ENCODE data around the gene TK1.
A peak's percentile ranks its signal among the peaks of the same experiment; 100 is the strongest.
"Not testable (repeated sequence)": the region's sequence is repeated elsewhere in the genome, so short reads cannot be mapped to it uniquely, and the experiment has no call there.

TK1 gene, protein sequence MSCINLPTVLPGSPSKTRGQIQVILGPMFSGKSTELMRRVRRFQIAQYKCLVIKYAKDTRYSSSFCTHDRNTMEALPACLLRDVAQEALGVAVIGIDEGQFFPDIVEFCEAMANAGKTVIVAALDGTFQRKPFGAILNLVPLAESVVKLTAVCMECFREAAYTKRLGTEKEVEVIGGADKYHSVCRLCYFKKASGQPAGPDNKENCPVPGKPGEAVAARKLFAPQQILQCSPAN

DNA sequence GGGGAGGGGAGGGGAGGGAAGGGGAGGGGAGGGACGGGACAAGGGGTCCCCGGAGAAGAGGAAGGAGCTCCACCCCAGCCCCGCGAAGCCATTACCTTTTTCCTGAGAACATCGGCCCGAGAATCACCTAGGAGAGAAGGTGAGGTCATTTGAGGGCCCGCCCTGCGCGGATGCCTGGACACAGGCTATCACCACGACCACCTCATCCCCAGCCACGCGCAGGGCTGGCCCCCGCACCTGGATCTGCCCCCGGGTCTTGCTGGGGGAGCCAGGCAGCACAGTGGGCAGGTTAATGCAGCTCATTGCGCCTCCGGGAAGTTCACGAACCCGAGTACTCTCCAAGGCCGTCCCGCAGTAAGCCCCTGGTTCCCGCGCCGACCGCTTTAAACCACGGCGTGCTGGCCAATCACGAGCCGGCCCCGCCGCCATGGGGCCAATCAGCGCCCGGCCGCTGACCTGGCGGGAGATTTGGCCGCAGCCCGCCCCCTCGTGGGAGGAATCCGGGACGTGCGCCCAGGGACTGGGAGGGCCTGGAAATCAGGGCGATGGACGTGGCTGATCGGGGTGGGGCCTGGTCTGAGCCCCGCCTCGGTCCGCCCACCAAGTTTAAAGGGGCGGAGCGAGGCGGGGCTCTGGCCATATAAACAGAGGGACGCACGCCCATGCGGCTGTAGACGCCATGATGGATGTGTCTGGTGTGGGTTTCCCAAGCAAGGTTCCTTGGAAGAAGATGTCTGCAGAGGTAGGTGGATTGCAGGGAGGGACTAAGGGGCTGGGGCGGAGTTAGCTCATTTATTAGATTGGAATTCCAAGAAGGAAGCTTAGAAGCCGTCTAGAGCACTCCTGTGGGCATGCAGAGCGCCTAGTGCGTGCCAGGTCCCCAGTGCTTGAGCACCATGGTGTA, at the start of gene TK1, which contains the start of gene AFMID:
TK1 (minus strand) TSS at position 361 of the 904 bp plus-strand sequence; CDS start at position 303, 58 bp downstream.
AFMID (plus strand) TSS at position 671 of the 904 bp plus-strand sequence; CDS start at position 680, 9 bp downstream.
- DNase-seq, result peak; percentile 94

DNA sequence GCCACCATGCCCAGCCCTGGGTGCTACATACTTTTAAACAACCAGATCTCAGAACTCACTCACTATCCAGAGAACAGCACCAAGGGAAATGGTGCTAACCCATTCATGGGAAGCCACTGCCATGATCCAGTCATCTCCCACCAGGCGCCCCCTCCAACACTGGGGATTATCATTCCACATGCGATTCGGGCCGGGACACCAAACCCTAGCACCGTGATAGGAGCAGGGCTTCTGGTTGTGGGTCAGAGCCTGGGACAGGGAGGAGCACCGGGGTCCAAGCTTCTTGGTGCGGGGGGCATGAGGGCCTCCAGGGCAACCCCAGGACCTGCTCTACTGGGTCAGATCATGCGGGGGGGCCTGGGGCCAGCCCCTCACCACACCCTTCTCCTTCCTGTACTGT, 49.0 kb upstream of the TK1 start:
- DNase-seq, result no peak

DNA sequence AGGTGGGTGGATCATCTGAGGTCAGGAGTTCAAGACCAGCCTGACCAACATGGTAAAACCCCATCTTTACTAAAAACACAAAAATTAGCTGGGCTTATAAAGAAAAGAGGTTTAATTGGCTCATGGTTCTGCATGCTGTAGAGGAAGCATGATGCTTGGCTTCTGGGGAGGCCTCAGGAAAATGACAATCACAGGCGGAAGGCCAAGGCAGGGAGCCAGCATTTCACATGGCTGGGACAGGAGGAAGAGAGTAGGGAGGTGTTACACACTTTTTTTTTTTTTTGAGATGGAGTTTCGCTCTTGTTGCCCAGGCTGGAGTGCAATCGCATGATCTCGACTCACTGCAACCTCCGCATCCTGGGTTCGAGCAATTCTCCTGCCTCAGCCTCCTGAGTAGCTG, 48.2 kb upstream of the TK1 start:
- not testable (repeated sequence) for DNase-seq

DNA sequence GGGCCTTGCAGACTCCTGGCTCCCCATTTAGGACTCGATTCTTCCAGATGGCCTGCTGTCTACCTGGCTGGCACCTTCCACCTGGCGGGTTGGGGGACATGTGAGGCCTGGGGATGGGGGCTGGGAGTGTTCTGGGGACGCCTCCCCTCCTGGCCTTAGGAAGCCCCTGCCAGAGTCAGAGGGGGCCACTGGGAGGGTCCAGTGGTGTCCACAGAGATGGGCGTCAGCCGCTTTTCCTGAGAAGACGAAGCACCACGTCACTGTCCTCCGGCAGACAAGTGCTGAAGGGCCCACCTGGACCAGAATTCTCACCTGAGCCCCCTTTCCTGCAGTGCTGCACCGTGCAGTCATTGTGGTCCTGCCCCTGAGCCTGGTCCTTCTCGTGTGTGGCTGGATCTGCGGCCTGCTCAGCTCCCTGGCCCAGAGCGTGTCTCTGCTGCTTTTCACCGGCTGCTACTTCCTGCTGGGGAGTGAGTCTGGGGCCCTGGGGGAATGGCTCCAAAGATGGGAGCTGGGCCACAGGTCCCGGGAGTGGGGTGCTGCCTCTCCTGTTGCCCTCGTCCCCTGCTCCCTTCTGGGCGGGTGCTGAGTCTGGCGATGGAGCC, 47.5 kb upstream of the TK1 start:
- DNase-seq, result no peak

DNA sequence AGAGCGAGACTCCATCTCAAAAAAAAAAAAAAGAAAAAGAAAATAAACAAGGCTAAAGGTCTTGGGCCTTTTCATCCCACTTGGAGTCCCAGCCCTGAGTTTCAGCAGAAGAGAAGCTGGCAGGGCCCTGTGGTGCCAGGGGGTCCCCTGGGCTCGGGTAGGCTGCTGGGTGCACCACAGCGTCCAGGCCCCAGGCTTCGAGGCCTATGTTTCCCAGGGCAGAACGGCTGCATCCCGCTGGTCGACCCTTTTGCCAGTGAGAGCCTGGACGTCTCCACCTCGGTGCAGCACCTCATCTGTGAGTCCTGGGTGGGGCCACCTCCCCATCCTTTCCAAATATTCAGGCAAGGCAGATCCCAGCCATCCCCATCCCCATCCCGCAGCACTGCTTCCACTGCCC, 46.8 kb upstream of the TK1 start:
- no peak for DNase-seq

DNA sequence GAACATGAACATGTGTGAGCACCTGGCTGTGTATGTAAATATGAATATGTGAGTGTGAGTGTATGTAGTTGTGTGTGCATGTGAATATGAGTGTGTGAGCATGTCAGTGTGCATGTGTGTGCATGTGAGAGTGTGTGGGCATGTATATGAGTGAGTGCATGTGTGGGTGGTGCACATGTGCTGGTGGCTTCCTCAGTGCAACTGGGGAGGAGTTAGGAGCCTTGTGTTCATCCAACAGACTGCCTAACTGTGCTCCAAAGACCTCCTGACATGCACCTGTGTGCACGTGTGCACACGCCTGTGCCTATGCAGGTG, 46.0 kb upstream of the TK1 start:
- DNase-seq, result no peak

DNA sequence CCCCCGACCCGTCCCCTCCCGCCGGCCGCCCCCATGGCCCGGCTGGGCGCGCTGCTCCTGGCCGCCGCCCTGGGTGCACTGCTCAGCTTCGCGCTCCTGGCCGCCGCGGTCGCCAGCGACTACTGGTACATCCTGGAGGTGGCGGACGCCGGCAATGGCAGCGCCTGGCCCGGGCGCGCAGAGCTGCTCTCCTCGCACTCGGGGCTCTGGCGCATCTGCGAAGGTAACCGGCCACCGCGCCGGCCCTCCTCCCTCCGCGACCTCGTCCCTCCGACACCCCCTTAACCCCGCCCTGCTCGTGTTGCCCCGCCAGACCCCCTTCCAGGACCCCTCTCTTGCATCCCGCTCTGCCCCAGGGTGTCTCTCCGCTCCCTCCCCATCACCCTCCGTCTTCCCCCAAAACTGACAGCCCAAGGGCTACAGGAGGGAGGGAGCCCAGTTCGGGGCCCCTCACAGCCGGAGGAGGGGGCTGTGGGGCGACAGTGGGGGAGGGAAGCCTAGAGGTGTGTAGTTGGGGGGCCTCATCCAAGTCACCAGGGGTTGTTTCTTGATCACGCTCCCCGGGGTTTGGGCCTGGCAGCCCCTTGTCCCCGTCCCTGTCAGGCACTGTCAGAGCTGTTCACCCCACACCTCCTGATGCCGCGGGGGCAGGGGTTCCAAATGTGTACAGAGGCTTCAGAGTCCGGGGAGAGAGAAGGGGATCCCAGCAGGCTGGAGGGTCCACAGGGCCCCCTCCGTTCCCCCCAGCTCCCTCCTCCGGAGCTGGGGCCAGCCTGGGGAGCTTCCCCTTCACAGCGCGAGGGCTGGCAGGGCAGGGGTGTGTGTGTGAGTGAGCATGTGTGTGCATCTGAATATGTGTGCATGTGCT, 45.4 kb upstream of the TK1 start:
- no peak for DNase-seq

DNA sequence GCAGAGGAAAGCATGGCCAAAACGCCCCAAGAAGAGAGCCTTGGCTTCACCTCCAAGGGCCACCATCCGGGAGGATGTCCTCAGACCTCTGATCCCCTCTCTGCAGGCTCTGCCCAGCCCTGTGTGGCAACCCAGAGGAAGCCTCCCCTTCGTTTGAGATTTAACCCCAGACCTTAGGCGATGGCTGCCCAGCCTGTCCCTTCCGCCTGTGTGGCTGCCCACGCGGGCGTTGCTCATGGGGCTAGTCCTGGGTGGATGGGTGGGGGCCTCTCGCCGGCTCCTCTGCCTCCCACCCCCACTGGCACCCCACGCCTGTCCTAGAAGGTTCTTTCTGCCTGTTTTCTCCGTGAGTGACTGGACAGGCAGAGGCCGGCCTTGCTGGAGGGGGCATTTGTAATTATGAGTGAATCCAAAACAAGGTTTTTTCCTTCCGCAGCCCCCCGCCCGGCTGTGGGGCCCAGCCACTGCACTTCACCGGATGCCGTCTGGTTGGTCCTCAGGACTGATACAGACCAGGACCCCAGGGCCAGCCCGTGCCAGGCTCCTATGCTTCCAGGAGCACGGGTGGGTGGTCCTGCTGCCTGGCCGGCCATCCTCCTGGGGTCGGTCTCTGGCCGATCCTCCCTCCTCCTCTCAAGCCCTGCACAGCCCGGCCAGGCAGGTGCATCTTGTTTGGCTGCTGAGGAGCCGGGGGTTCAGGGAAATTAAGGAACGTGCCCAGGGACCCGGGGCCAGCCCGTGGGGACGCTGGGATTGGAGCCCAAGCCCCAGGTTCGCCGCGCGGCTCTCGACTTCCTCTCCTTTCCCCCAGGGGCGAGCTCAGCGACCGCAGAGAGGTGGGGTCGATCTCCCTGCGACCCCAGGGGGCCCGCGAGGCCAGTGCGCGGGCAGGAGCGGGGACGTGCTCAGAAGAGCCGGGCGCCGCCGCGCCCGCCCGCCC, 44.4 kb upstream of the TK1 start, which contains the start of gene TMEM235:
TMEM235 (plus strand) TSS at position 636 of the 940 bp plus-strand sequence. CDS start 393 bp downstream, outside the sequence.
- no peak for DNase-seq

DNA sequence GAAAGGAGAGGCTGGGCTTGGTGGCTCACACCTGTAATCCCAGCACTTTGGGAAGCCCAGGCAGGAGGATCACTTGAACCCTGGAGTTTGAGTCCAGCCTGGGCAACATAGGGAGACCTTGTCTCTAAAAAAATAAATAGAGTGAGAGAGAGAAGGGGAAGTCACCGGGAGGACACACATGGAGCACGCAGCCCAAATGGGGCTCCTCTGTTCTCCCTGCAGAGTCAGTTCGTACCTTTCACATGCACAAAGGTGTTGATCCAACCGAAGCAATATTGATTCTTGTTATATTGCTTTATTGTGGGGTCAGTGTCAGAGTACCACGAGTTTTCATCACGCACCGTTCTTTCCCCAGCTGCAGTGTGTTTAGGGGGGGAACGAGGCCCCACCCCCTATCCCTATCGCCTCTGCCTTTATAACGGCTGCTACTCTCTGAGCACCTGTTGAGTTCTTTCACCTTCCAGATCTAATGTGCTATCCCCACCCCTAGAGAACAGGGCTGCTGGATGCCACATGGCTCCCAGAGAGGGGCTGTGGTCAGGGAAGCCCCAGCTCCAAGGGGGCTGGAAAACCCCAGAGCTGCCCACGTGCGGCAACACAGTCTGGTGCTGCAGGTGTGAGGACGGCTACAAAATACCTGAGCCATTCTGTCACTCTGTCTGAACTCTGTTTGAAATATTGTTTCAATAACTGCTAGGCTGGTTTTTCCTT, 43.6 kb upstream of the TK1 start:
- DNase-seq, result no peak

DNA sequence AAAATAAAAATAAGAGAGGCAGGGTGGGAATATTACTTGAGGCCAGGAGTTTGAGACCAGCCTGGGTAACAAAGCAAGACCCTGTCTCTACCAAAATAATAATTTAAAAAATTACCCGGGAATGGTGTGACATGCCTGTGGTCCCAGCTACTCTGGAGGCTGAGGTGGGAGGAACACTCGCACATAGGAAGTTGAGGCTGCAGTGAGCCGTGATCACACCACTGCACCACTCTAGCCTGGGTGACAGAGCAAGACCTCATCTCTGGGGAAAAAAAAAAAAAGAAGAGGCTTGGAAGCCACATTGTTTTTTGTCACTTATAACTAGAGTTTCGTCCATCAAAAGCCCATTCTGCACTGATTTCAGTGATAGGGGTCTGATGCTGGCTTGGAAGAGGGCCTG, 41.3 kb upstream of the TK1 start:
- DNase-seq, result no peak

DNA sequence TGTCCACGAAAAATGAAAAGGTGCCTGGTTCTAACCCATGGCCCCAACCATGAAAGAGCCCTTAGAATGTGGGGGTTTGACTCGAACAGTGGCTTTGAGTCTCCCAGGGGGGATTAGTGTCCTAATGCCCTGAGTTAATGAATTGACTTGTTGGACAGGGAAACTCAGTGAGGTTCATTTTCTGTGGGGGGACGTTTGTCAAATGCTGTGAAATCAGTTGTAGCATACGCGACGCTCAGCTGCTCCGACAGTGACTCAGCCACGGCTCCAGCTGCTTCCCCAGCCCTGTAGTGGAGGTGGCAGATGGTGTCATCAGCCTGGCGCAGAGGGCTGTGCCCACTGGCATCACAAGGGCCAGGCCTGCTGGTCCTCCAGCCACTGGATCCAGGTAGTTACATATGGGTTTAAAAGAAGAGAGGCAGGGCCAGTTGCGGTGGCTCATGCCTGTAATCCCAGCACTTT, 40.6 kb upstream of the TK1 start:
- DNase-seq, result no peak

DNA sequence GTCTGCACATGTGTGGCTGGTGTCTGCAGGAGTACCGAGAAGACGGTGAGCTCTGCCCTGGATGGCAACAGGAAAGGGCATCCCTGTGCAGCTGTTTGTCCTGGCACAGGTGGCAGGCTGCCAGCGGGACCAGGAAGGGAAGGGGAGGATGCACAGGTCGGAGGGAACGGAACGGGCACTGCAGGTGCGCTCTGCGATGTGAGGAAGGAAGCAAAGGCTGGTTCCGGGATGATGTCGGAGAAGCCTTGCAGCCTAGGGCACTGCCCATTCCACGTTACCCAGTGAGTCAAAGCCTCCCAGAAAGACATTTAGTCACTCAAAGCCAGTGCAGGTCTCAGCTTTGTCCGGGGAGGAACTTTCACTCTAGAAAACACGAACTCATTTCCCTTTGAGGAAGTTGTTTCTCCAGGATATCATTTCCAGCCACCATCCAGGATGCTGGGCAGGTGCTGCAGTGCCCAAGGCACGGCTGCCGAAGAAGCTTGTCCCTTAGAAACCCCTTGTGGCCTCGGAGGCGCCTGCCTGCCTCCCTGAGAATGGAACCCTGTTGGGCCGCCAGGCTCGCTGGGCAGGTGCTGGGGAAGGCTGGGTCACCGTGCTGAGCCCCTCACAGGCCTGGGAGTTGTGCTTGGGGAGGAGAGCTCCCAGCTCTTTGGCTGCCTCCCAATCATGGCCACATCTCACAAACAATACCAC, 40.1 kb upstream of the TK1 start:
- no peak for DNase-seq

DNA sequence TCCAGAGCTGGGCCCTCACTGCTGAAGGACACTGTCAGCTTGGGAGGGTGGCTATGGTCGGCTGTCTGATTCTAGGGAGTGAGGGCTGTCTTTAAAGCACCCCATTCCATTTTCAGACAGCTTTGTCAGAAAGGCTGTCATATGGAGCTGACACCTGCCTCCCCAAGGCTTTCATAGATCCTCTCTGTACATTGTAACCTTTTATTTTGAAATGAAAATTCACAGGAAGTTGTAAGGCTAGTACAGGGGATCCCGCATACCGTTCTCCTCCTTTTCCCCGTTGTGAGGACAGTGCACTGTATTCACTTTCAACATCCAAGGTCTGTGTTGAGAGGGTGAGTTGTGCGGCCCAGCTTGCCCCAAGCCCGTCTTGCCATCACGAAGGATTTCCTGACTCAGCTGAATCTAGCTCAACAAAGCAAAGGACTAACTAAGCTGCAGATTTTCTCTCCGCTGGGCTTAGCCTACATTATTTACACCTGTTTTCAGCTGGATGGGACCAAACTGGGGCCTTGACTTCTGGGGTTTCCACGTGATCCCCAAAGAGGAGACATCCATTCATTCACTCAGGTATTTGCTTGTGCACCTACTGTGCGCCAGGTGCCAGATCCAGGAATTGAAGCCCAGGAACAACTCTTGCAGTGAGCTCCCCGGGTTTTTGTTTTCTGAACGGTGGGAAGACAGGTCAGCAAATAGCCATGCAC, 39.4 kb upstream of the TK1 start:
- no peak for DNase-seq

DNA sequence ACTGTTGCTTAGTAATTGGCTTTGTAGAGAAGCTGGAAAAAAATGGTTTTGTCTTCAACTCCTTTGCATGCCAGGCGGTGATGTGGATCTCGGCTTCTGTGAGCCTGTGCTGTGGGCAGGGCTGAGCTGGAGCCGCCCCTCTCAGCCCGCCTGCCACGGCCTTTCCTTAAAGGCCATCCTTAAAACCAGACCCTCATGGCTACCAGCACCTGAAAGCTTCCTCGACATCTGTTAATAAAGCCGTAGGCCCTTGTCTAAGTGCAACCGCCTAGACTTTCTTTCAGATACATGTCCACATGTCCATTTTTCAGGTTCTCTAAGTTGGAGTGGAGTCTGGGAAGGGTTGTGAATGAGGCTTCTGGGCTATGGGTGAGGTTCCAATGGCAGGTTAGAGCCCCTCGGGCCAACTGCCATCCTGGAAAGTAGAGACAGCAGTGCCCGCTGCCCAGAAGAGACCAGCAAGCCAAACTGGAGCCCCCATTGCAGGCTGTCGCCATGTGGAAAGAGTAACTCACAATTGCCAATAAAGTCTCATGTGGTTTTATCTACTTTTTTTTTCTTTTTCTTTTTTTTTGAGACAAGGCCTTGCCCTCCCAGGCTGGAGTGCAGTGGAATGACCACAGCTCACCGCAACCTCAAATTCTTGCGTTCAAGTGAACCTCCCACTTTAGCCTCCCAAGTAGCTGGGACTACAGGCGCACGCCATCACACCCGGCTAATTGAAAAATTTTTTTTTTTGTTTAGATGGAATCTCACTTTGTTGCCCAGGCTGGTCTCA, 38.4 kb upstream of the TK1 start:
- no peak for DNase-seq

DNA sequence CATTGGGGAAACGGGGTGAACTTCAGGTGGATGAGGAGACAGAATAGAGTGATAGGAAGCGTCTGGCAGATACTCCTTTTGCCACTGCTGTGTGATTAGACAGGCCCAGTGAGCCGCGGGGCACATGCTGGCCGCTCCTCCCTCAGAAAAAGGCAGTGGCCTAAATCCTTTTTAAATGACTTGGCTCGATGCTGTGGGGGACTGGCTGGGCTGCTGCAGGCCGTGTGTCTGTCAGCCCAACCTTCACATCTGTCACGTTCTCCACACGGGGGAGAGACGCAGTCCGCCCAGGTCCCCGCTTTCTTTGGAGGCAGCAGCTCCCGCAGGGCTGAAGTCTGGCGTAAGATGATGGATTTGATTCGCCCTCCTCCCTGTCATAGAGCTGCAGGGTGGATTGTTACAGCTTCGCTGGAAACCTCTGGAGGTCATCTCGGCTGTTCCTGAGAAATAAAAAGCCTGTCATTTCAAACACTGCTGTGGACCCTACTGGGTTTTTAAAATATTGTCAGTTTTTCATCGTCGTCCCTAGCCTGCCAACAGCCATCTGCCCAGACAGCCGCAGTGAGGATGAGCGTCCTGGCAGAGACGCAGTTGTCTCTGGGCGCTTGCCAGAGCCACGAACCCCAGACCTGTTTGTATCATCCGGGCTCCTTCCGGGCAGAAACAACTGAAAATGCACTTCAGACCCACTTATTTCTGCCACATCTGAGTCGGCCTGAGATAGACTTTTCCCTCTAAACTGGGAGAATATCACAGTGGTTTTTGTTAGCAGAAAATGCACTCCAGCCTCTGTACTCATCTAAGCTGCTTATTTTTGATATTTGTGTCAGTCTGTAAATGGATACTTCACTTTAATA, 37.6 kb upstream of the TK1 start:
- no peak for DNase-seq

DNA sequence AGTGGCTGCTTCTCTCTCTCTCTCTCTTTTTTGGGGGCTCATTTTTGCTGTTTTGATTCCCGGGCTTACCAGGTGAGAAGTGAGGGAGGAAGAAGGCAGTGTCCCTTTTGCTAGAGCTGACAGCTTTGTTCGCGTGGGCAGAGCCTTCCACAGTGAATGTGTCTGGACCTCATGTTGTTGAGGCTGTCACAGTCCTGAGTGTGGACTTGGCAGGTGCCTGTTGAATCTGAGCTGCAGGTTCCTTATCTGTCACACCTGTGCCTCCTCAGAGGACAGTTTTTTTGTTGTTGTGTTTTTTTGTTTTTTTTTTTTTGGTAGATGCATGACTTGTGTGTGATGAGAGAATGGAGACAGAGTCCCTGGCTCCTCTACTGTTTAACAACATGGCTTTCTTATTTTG, 36.9 kb upstream of the TK1 start:
- DNase-seq, result no peak

DNA sequence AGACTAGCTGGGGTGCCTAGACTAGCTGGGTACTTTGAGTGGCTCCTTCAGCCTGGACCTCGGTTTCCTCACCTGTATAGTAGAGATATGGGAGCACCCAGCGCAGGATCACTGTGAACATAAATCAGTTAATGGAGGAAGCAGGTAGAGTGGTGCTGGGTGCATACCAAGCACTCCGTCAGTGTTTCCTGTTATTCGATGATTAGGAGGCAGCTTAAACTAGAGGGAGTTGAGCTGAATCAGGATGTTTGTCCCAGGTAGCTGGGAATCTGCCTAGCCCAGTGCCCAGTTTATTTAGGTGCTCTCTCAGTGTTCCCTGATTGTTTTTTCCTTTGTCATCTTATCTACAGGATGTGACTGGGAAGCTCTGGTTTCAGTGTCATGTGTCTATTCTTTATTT, 36.2 kb upstream of the TK1 start:
- DNase-seq, result no peak
